A673 (cell line): ENCODE data around the gene PRKAR1A.

ENCODE experiments used
- EZH2 ChIP-seq: fragments of 200-600 bp; sonication (generic); IDR thresholded peaks from 2 replicates; pipeline ENCODE4 v1.6.1; 2017; ENCODE audit warnings: borderline replicate concordance, low read depth, mild to moderate bottlenecking, mixed read lengths, antibody characterized with exemption, low read length; ENCODE audit not compliant: poor library complexity, severe bottlenecking
- TF ChIP-seq, protein P1 (sequence below): fragments of 300-800, 200-600 bp; sonication (generic); conservative IDR thresholded peaks from 2 replicates; pipeline ENCODE4 v1.5.1; 2017; ENCODE audit warnings: low read depth, mild to moderate bottlenecking, antibody characterized with exemption, low read length, moderate library complexity, mixed read lengths

GRCh38 chr17:68522266-68522665, 10.0 kb downstream of the PRKAR1A start:
- TF ChIP-seq EZH2, result no peak
- TF ChIP-seq, protein P1, sequence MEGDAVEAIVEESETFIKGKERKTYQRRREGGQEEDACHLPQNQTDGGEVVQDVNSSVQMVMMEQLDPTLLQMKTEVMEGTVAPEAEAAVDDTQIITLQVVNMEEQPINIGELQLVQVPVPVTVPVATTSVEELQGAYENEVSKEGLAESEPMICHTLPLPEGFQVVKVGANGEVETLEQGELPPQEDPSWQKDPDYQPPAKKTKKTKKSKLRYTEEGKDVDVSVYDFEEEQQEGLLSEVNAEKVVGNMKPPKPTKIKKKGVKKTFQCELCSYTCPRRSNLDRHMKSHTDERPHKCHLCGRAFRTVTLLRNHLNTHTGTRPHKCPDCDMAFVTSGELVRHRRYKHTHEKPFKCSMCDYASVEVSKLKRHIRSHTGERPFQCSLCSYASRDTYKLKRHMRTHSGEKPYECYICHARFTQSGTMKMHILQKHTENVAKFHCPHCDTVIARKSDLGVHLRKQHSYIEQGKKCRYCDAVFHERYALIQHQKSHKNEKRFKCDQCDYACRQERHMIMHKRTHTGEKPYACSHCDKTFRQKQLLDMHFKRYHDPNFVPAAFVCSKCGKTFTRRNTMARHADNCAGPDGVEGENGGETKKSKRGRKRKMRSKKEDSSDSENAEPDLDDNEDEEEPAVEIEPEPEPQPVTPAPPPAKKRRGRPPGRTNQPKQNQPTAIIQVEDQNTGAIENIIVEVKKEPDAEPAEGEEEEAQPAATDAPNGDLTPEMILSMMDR, result no peak
